OCI-LY3 (cell line): ENCODE results near the gene NDRG2.

ENCODE experiments used
- CTCF ChIP-seq: fragments of 200-600, 300-600 bp; sonication (generic); IDR thresholded peaks from 2 replicates; pipeline ENCODE4 v1.5.1; 2014; ENCODE audit warnings: antibody characterized with exemption, low read length, low read depth
- EZH2phosphoT487 ChIP-seq: fragments of 200-600 bp; shearing (Covaris generic); IDR thresholded peaks from 2 replicates; pipeline ENCODE4 v1.6.1; 2018; ENCODE audit warnings: antibody characterized with exemption, mixed run types, low read depth

GRCh38 chr14:20989787-20990600, 34.9 kb downstream of the NDRG2 start, which contains the start of gene METTL17:
- no peak for TF ChIP-seq CTCF
- TF ChIP-seq EZH2phosphoT487, result no peak
